GM12865 (cell line): ENCODE measurements around the gene TGFBR3L.

ENCODE experiments used
- DNase-seq: peaks from one replicate; pipeline ENCODE4 v3.0.0; 2010; ENCODE audit warnings: low read depth
- H3K4me3 ChIP-seq: 2 replicates; pipeline ENCODE4 v1.5.1; 2011; ENCODE audit warnings: mild to moderate bottlenecking, low read depth, low read length, control low read depth
- TF ChIP-seq, protein P1 (sequence below): IDR thresholded peaks from 2 replicates; pipeline ENCODE4 v1.5.1; 2011; ENCODE audit warnings: low read length, control low read depth, low read depth, inconsistent platforms; ENCODE audit not compliant: insufficient read depth; ENCODE audit errors: missing control alignments

The TGFBR3L gene

DNA sequence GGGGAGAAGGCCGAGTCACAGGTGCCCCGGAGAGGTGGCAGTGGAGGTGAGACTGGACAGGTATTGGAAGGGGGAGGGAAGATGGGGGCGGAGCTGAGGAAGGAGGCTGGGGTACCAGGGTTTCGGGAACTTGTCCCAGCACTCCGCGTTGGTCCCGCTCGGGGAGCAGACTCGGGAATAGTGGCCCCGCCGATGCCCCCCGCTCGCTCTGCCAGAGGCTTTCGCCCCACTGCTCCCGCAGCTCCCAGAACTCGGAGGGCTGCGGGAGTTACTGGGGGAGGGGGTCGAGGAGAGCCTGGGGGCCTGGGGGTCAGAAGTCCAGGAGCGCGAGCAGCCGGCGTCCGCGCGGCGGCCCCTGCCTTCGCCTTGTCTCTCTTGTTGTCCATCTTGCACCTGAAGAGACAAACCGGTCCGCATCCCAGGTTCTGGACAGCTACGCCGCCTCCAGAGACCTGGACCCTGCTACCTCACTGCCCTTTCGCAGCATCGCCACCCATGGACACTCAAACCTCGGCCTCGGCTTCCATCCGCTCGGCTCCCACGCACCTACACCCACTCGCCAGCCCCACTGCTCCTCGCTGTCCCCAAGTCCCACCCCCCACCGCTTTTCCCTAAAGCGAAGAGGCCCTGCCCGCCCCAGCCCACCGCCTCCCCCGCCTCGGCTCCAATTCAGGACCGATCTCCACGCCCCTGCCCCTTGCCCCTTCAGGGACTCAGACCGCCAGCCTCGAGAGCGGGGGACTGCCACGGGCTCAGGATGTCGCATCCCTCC lies 41.1 kb upstream of the TGFBR3L start:
- H3K4me3 ChIP-seq, result no peak overlapping the region
- TF ChIP-seq, protein P1, sequence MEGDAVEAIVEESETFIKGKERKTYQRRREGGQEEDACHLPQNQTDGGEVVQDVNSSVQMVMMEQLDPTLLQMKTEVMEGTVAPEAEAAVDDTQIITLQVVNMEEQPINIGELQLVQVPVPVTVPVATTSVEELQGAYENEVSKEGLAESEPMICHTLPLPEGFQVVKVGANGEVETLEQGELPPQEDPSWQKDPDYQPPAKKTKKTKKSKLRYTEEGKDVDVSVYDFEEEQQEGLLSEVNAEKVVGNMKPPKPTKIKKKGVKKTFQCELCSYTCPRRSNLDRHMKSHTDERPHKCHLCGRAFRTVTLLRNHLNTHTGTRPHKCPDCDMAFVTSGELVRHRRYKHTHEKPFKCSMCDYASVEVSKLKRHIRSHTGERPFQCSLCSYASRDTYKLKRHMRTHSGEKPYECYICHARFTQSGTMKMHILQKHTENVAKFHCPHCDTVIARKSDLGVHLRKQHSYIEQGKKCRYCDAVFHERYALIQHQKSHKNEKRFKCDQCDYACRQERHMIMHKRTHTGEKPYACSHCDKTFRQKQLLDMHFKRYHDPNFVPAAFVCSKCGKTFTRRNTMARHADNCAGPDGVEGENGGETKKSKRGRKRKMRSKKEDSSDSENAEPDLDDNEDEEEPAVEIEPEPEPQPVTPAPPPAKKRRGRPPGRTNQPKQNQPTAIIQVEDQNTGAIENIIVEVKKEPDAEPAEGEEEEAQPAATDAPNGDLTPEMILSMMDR, result no peak
- no peak for DNase-seq

DNA sequence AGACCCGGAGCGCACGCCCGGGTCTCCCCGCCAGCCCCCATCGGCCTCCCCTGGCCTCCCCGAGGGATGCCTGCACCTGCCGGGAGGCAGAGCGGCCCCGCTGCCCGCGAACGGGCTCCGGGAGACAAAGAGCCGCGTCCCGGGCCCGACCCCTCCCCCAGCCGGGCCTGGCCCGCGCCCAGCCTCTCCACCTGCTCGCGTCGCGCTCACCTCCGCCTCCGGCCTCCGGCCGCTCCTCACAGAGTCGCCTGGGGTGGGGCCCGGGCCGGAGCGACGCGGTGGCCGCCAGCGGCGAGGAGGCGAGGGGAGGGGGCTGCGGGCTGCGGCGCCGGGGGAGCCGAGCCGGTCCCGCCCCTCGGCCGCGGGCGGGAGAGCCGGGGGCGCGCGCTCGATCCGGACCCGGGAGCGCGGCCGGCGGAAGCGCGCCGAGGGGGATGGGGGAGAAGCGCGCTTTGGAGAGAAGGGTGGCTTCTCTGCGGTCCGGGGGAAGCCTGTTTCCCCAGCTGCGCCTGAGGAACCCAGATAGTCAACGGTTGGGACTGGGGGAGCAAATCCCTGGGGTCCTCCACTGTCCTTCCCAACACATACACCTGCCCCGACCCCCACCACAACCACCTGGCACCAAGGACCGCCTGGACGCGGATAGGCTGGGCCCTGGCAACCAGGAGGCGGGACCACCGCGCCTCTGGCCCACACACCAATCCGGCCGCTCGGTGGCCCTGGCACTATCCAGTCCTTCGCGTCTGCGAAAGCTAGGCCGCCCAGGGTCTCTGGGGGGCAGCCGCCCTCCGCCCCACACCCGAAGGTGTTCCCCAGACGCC lies 40.3 kb upstream of the TGFBR3L start, which contains the start of gene PRR36:
Gene PRR36 (minus strand): TSS at position 315 of the 821 bp plus-strand sequence. CDS start 701 bp downstream, outside the sequence.
- no peak for DNase-seq

DNA sequence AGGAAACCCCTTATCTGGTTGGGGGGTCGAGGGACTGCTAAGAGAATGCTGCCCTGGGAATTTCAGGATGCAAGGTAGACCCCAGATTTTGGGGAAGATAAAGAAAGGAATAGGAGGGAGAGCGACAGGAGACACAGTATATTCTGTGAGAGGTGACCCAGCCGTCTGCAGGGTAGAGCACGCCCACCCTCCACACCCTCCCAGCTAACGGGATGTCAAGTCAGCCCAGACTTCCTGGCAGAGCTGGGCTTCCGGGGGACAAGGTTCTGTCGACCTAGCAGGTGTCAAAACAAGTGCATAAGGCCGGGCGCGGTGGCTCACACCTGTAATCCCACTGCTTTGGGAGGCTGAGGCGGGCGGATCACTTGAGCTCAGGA lies 39.7 kb upstream of the TGFBR3L start:
- TF ChIP-seq, protein P1, result no peak
- no peak for DNase-seq
- no peak overlapping the region for H3K4me3 ChIP-seq

More for the DNA sequence above, 40.3 kb upstream of the TGFBR3L start, which contains the start of gene PRR36:
- no peak within 1 kb of the TSS for H3K4me3 ChIP-seq
- TF ChIP-seq, protein P1, result no peak

DNA sequence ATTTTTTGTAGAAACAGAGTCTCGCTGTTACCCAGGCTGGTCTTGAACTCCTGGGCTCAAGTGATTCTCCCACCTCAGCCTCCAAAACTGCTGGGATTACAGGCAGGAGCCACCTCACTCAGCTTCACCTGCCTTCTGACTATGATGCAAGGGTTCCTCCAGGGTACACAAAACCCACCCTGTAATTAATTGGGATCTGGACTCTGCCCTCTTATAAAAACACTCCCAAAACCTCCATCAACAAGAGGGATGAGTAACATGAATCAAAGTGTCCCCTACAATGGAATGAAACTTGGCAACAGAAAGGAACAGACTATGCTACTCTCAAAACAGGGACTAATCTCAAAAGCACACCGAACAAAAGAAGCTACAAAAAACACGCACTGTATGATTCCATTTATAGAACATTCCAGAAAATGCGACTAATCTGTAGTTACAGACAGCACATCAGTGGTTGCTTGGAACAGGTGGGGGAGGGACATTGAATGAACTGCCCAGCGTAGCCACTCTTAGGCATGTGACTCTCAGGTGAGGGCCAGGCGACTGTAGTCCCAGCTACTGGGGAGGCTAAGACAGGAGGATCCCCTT lies 37.3 kb upstream of the TGFBR3L start:
- TF ChIP-seq, protein P1, result no peak
- no peak overlapping the region for H3K4me3 ChIP-seq
- no peak for DNase-seq

DNA sequence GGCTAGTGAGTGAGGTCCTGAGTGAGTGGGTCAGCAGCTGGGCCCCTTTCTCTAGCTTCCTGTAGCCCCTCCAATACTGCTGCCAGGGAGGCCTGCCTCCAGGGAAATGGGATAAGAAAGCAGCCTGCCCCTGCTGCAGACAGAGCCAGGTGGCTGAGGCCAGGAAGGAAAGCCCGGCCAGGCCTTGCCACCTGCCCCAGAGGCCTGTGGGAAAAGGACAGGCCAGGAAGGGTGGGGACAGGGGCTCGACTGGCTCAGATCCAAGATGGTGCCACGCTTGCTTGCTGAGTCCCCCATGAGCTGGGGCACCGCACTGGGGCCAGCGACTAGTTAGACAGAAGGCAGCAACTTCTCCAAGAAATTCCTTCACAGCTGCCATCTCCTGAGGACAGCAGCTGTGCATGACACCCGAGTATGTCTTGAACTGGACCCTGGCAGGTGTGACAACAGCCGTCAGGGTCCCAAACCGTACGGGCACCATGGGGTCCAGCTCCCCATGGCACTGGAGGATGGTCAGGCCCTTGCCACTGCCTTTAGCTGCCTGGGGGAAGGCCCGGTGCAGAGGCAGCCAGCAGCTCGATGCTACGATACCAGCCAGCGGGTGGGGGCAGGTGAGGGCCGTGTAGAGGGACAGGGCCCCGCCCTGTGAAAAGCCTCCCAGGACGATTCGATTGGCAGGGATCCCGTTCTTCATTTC lies 35.4 kb upstream of the TGFBR3L start:
- TF ChIP-seq, protein P1, result no peak
- DNase-seq, result no peak
- no peak overlapping the region for H3K4me3 ChIP-seq

DNA sequence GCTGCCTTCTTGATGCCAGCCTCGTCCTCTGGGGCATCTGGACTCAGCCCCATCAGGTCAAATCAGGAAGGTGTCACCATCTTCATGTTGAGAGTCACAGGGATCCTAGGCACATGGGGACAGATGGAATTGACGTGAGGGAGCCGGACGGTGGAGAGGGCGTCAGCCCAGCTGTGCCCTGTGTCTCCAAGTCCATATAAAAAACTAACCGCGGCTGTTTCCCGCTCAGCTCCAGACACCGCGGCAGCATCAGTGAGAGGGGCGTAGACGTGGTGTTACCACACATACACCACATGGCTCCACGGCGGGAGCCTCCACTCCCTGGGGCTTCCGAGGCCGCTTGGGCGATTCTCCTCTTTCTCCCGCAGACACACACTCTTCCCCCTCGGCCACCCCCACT lies 34.8 kb upstream of the TGFBR3L start:
- DNase-seq, result no peak
- TF ChIP-seq, protein P1, result no peak

More for the DNA sequence above, 34.8 kb upstream of the TGFBR3L start:
- no peak overlapping the region for H3K4me3 ChIP-seq
